Gastroesophageal sphincter (tissue), 4 donors: ENCODE data around the gene FZD2. TPM values are rescaled to one million over a fixed set of nuclear protein-coding genes. Genes with fewer than 3 reads are reported as not detected.

Experiments used
- ATAC-seq: fragments of 150-250 bp; one replicate; pipeline ENCODE4 v1.9.1; 2016; ENCODE audit warnings: mild to moderate bottlenecking, moderate library complexity
- H3K27ac ChIP-seq, 4 donors: fragments of 200-600 bp; sonication (generic) in 3 of 4; 1 replicate in 3 of 4; 2 replicates in 1 of 4; pipeline ENCODE4 v1.5.1; 2016 to 2019
- H3K27me3 ChIP-seq: fragments of 200-600 bp; sonication (generic); one replicate; pipeline ENCODE4 v1.5.1; 2019
- H3K36me3 ChIP-seq, 2 donors: fragments of 200-600 bp; sonication (generic); one replicate each; pipeline ENCODE4 v1.5.1; 2019; ENCODE audit warnings: control low read depth in 1 of 2
- H3K4me1 ChIP-seq, 3 donors: fragments of 200-600 bp; sonication (generic); 1 replicate in 2 of 3; 2 replicates in 1 of 3; pipeline ENCODE4 v1.5.1; 2016 to 2019; ENCODE audit warnings: control low read depth in 2 of 3
- H3K4me3 ChIP-seq, 2 donors: fragments of 200-600 bp; sonication (generic); one replicate each; pipeline ENCODE4 v1.5.1; 2019; ENCODE audit warnings: mild to moderate bottlenecking in 1 of 2, moderate library complexity in 1 of 2
- H3K9me3 ChIP-seq, 3 donors: fragments of 200-600 bp; sonication (generic); one replicate each; pipeline ENCODE4 v1.5.1; 2017 to 2019; ENCODE audit warnings: control low read depth in 2 of 3
- EP300 ChIP-seq: sonication (generic); formaldehyde crosslinking; IDR thresholded peaks from one replicate; pipeline ENCODE4 v1.6.1; 2017; ENCODE audit warnings: antibody characterized with exemption, mild to moderate bottlenecking
- POLR2A ChIP-seq, 2 donors: fragments of 450-650 bp; IDR thresholded peaks; one replicate each; pipeline ENCODE4 v1.6.1; 2017; ENCODE audit warnings: antibody characterized with exemption in 2 of 2, mild to moderate bottlenecking in 2 of 2, moderate library complexity in 1 of 2
- POLR2AphosphoS5 ChIP-seq: sonication (generic); formaldehyde crosslinking; IDR thresholded peaks from one replicate; pipeline ENCODE4 v1.6.1; 2017; ENCODE audit warnings: antibody characterized with exemption
- WGBS, 2 donors: methylation state at CpG; one replicate each; pipeline ENCODE4 v1.1.5; 2018; ENCODE audit warnings: low coverage in 1 of 2; 5-methylcytosine and 5-hydroxymethylcytosine counted together
- total RNA-seq, 4 donors: library from RNA; depleted of rRNA; stranded (reverse); fragments of >200 nt; gene quantifications; one replicate each; pipeline ENCODE4 v1.1.0, GENCODE V29; 2016
- TF ChIP-seq, protein P1 (sequence below), 4 experiments: fragments of 200-600 bp in 2 of 4; fragments of 450-650 bp in 2 of 4; sonication (generic) in 1 of 4; IDR thresholded peaks; one replicate each; pipeline ENCODE4 v1.5.1; 2017 to 2019; ENCODE audit warnings: antibody characterized with exemption in 4 of 4, mild to moderate bottlenecking in 2 of 4, moderate library complexity in 2 of 4

FZD2 gene
- total RNA-seq, 4 donors from 2014 or later = 1.5 to 2.7 (median 1.6) TPM

DNA sequence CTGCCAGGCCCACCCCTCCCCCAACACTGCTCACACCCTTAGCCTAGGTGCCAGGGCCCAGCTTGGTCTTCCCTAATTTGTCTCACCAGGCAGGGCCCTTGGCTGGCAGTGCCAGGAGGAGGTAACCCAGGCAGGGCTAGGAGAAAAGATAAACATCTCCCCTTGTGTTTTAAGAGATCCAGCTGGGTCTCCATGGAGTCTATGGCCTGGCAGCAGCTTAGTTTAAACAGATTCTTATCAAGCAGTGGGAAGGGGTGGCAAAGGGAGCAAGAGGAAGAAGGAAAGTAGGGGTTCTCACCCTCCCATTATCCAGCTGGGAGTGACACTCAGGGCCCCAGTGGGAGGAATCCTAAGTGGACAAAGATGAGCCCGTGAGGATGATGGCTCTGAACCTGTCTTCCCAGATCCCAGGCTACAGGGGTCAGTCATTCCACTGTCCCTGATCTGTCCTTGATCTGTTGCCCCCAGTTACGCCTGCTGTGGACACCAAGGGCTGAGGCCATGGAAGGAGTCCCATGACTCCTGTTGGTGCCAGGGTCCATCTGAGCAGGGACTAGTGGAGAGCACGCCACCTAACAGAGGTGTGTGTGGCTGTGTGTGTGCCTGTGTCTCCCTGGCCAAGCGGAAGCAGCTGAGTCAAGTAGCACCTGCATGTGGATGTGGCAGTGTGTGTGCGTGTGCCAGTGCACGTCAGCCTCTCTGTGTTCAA is 51.6 kb downstream of the FZD2 start:
- no peak for TF ChIP-seq EP300
- TF ChIP-seq POLR2A (IDR thresholded peaks at IDR 0.05) = no peak
- no peak for TF ChIP-seq POLR2AphosphoS5
- TF ChIP-seq, protein P1, sequence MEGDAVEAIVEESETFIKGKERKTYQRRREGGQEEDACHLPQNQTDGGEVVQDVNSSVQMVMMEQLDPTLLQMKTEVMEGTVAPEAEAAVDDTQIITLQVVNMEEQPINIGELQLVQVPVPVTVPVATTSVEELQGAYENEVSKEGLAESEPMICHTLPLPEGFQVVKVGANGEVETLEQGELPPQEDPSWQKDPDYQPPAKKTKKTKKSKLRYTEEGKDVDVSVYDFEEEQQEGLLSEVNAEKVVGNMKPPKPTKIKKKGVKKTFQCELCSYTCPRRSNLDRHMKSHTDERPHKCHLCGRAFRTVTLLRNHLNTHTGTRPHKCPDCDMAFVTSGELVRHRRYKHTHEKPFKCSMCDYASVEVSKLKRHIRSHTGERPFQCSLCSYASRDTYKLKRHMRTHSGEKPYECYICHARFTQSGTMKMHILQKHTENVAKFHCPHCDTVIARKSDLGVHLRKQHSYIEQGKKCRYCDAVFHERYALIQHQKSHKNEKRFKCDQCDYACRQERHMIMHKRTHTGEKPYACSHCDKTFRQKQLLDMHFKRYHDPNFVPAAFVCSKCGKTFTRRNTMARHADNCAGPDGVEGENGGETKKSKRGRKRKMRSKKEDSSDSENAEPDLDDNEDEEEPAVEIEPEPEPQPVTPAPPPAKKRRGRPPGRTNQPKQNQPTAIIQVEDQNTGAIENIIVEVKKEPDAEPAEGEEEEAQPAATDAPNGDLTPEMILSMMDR (IDR thresholded peaks at IDR 0.05) = no peak
- Histone ChIP-seq H3K9me3 (no peaks in the 10 kb centered on the region), H3K27ac (no peak overlapping the region), H3K27me3 (peaks cover 10% of the 10 kb centered on the region), H3K36me3 (no peaks in the 10 kb centered on the region), H3K4me1 (peaks cover 0 to 10% (median 0%) of the 10 kb centered on the region in 3 donors), H3K4me3 (no peak overlapping the region)
- ATAC-seq = no peak
- whole genome bisulfite sequencing, 2 donors = 100% methylated on average over 1 of the region's 6 CpGs; no CpG with 5 or more reads in 1 of the 2 donors

DNA sequence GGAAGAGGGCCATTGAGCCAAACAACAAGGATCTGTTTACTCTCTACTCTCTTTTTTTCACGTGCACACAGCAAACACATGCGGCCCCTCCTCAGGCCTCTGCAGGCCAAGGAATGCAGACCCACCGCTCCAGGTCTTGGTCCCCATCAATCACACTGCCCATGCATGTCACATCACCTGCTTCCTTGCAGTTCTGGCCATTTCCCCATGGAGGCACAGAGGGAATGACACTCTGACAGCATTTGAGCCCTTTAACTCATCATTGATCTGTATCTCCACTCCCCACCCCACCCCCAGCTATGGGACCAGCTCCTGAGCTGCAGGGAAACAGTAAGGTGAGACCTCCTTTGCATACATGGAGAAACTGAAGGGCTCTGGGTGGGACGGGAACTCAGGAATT is 53.0 kb downstream of the FZD2 start:
- 44 to 54% methylated on average over 3 to 4 of the region's 4 CpGs for WGBS, 2 donors
- Histone ChIP-seq H3K27me3 (peaks cover 15% of the 10 kb centered on the region), H3K27ac (no peak overlapping the region), H3K4me1 (peaks cover 0 to 10% (median 0%) of the 10 kb centered on the region in 3 donors), H3K9me3 (no peaks in the 10 kb centered on the region), H3K4me3 (no peak overlapping the region), H3K36me3 (no peaks in the 10 kb centered on the region)
- TF ChIP-seq, protein P1 (IDR thresholded peaks at IDR 0.05) = no peak
- no peak for TF ChIP-seq EP300
- no peak for TF ChIP-seq POLR2AphosphoS5
- TF ChIP-seq POLR2A (IDR thresholded peaks at IDR 0.05) = no peak
- ATAC-seq = no peak

Other genes with a start within 250 kb of the FZD2 start
- gene RUNDC3A, start 248.9 kb upstream of the FZD2 start, total RNA-seq = 1 to 10 TPM in 1 of 4 donors, under 1 TPM in 2, not detected in 1; 0.54 to 1.5 (median 0.69) TPM
- gene SLC25A39, start 232.7 kb upstream of the FZD2 start, total RNA-seq = 10 to 100 TPM; 36.2 to 61.8 (median 49.2) TPM
- 100 to 1,000 TPM; 108 to 237 (median 182) TPM for gene GRN, start 212.2 kb upstream of the FZD2 start, total RNA-seq
- 1 to 10 TPM in 2 of 4 donors, under 1 TPM in 1, not detected in 1; 0.50 to 3.0 (median 2.3) TPM for gene FAM171A2, start 193.6 kb upstream of the FZD2 start, total RNA-seq
- 1 to 10 TPM in 1 of 4 donors, under 1 TPM in 2, not detected in 1; 0.31 to 1.2 (median 0.45) TPM for gene ITGA2B, start 167.8 kb upstream of the FZD2 start, total RNA-seq
- gene GPATCH8, start 54.1 kb upstream of the FZD2 start, total RNA-seq = 10 to 100 TPM; 21.8 to 54.6 (median 33.9) TPM
- under 1 TPM in 2 of 4 donors, not detected in 2; 0.12 to 0.47 TPM for gene MEIOC, start 99.0 kb downstream of the FZD2 start, total RNA-seq
- gene CCDC43, start 132.3 kb downstream of the FZD2 start, total RNA-seq = 10 to 100 TPM; 16.7 to 21.0 (median 18.6) TPM
- 1 to 10 TPM in 3 of 4 donors, under 1 TPM in 1; 0.96 to 7.2 (median 3.9) TPM for gene DBF4B, start 151.2 kb downstream of the FZD2 start, total RNA-seq
- 1 to 10 TPM in 3 of 4 donors, under 1 TPM in 1; 0.10 to 4.2 (median 1.3) TPM for gene ADAM11, start 201.5 kb downstream of the FZD2 start, total RNA-seq